ENCODE measurements around the gene KCNA3. TPM values are rescaled to one million over a fixed set of nuclear protein-coding genes. Genes with fewer than 3 reads are reported as not detected.

Gene KCNA3
- total RNA-seq, 2 donors from 2014 or later = 0.20 to 0.27 TPM

GRCh38 chr1:110673197-110673701 is 1.5 kb downstream of the KCNA3 start:
- peaks cover 93% of the 10 kb centered on the region for H3K27me3 ChIP-seq (ENCODE audit: control insufficient read depth, insufficient read depth, low read length, poor library complexity, severe bottlenecking)
- TF ChIP-seq, protein P1, sequence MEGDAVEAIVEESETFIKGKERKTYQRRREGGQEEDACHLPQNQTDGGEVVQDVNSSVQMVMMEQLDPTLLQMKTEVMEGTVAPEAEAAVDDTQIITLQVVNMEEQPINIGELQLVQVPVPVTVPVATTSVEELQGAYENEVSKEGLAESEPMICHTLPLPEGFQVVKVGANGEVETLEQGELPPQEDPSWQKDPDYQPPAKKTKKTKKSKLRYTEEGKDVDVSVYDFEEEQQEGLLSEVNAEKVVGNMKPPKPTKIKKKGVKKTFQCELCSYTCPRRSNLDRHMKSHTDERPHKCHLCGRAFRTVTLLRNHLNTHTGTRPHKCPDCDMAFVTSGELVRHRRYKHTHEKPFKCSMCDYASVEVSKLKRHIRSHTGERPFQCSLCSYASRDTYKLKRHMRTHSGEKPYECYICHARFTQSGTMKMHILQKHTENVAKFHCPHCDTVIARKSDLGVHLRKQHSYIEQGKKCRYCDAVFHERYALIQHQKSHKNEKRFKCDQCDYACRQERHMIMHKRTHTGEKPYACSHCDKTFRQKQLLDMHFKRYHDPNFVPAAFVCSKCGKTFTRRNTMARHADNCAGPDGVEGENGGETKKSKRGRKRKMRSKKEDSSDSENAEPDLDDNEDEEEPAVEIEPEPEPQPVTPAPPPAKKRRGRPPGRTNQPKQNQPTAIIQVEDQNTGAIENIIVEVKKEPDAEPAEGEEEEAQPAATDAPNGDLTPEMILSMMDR (conservative IDR thresholded peaks at IDR 0.05) = no peak

DNA sequence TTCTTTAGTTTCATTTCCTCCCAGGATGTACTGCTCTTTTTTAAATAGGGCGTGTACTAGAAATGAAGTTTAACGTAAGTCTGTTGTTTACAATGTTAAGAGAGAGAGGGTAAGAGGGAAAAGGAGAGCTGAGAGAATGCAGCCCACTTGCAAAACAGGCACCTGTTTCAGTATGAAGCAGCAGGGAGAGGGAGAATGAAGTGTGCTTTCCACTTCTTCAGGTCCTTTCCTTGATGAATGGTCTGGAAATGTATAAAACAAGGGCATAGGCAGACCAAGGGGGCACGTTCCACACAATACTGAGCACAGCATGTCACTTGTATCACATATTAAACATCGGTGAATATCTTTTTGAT is 2.0 kb downstream of the KCNA3 start:
- Mint-ChIP-seq H3K4me3 (no peak overlapping the region), H3K27me3 (ENCODE audit: insufficient read depth) (peaks cover 79% of the 10 kb centered on the region), H3K36me3 (ENCODE audit: low read depth) (no peaks in the 10 kb centered on the region), H3K27ac (no peak overlapping the region), H3K9me3 (peaks cover 7% of the 10 kb centered on the region), H3K4me1 (no peaks in the 10 kb centered on the region)
- TF ChIP-seq, protein P1 (conservative IDR thresholded peaks at IDR 0.05) = no peak
- no peaks in the 10 kb centered on the region for H3K4me1 ChIP-seq (ENCODE audit: control insufficient read depth, insufficient read depth, low read length)
- no peaks in the 10 kb centered on the region for H3K36me3 ChIP-seq (ENCODE audit: control insufficient read depth, insufficient read depth, low read length)
- no peak overlapping the region for H3K9ac ChIP-seq (ENCODE audit: extremely low read depth, low read length, poor library complexity, severe bottlenecking)
- DNase-seq = no peak
- H3K4me3 ChIP-seq (ENCODE audit: low read length) = no peak overlapping the region
- peaks cover 6% of the 10 kb centered on the region for H3K9me3 ChIP-seq (ENCODE audit: control insufficient read depth, low read length)
- H3K27me3 ChIP-seq (ENCODE audit: control insufficient read depth, insufficient read depth, low read length, poor library complexity, severe bottlenecking) = peaks cover 95% of the 10 kb centered on the region
- 66 to 89% methylated on average over 3 to 4 of the region's 4 CpGs for WGBS, 2 experiments (ENCODE audit: insufficient coverage in 1 of 2, insufficient read length in 1 of 2)
- H3K27ac ChIP-seq (ENCODE audit: low read depth, low read length) = no peak overlapping the region

More at GRCh38 chr1:110673197-110673701, 1.5 kb downstream of the KCNA3 start:
- Mint-ChIP-seq H3K36me3 (ENCODE audit: low read depth) (no peaks in the 10 kb centered on the region), H3K27ac (no peak overlapping the region), H3K9me3 (peaks cover 7% of the 10 kb centered on the region), H3K4me1 (no peaks in the 10 kb centered on the region), H3K4me3 (peak overlapping the region; percentile 54), H3K27me3 (ENCODE audit: insufficient read depth) (peaks cover 84% of the 10 kb centered on the region)
- DNase-seq = no peak
- H3K27ac ChIP-seq (ENCODE audit: low read depth, low read length) = no peak overlapping the region
- no peaks in the 10 kb centered on the region for H3K4me1 ChIP-seq (ENCODE audit: control insufficient read depth, insufficient read depth, low read length)
- 89 to 92% methylated on average over 18 to 25 of the region's 25 CpGs for WGBS, 2 experiments (ENCODE audit: insufficient coverage in 1 of 2, insufficient read length in 1 of 2)
- no peak overlapping the region for H3K4me3 ChIP-seq (ENCODE audit: low read length)
- peaks cover 6% of the 10 kb centered on the region for H3K9me3 ChIP-seq (ENCODE audit: control insufficient read depth, low read length)
- H3K9ac ChIP-seq (ENCODE audit: extremely low read depth, low read length, poor library complexity, severe bottlenecking) = no peak overlapping the region
- no peaks in the 10 kb centered on the region for H3K36me3 ChIP-seq (ENCODE audit: control insufficient read depth, insufficient read depth, low read length)

DNA sequence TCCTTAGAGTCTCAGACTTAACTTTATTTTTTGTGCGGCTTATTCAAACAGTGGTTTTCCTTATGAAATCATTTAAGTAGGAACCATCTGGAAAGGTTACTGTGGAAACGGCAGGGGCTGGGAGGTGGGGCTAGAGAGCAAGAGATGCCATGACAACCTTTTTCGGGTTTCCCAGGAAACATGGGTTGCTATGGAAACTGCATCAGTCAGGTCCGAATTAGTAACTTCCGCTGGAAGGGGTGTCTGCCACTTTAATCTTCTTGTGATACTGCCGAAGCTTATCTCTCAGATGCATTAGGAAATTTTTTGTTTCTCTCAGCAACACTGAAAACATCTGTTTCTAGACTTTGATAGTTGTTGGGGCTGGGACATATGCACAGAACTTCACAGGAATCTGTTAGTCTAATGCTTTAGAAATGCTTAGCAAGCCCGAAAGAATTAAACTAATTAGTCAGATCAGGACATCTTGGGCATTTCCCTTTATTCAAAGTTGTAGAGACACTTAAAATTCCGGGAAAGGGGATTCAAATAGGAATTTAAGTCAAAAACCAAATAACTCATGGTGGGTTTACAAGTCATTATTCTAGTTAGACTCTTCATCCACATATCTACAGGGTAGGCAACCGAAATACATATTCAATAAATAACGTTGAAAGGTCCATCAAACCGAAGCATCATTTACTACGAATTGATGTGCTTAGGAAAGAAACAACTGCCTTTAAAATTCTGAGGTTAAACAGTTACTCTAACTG is 2.6 kb downstream of the KCNA3 start:
- TF ChIP-seq, protein P1 (conservative IDR thresholded peaks at IDR 0.05) = no peak
- H3K4me3 Mint-ChIP-seq = no peak overlapping the region
- 61 to 65% methylated on average over 11 to 12 of the region's 12 CpGs for WGBS, 2 experiments (ENCODE audit: insufficient coverage in 1 of 2, insufficient read length in 1 of 2)
- H3K4me1 Mint-ChIP-seq = no peaks in the 10 kb centered on the region
- H3K9me3 ChIP-seq (ENCODE audit: control insufficient read depth, low read length) = peaks cover 6% of the 10 kb centered on the region
- H3K27ac Mint-ChIP-seq = no peak overlapping the region
- no peak overlapping the region for H3K9ac ChIP-seq (ENCODE audit: extremely low read depth, low read length, poor library complexity, severe bottlenecking)
- H3K36me3 ChIP-seq (ENCODE audit: control insufficient read depth, insufficient read depth, low read length) = no peaks in the 10 kb centered on the region
- peaks cover 73% of the 10 kb centered on the region for H3K27me3 Mint-ChIP-seq (ENCODE audit: insufficient read depth)
- peak; percentile 64 for DNase-seq
- no peak overlapping the region for H3K27ac ChIP-seq (ENCODE audit: low read depth, low read length)
- peaks cover 95% of the 10 kb centered on the region for H3K27me3 ChIP-seq (ENCODE audit: control insufficient read depth, insufficient read depth, low read length, poor library complexity, severe bottlenecking)
- no peaks in the 10 kb centered on the region for H3K4me1 ChIP-seq (ENCODE audit: control insufficient read depth, insufficient read depth, low read length)
- H3K36me3 Mint-ChIP-seq (ENCODE audit: low read depth) = no peaks in the 10 kb centered on the region
- H3K4me3 ChIP-seq (ENCODE audit: low read length) = no peak overlapping the region
- H3K9me3 Mint-ChIP-seq = peaks cover 7% of the 10 kb centered on the region
